HG03460 (cell line): Measurements from ENCODE around the gene LDB1.

Experiments used
- ATAC-seq: cut with Tn5 transposase; IDR thresholded peaks from one replicate; pipeline ENCODE4 v1.9.1; 2021; ENCODE audit not compliant: unreplicated experiment

Gene LDB1

GRCh38 chr10:102065561-102066398, 54.4 kb downstream of the LDB1 start:
- peak; percentile 16 for ATAC-seq

- peak; percentile 95 for ATAC-seq
Observed at GRCh38 chr10:102064868-102065560, 55.2 kb downstream of the LDB1 start, which contains the start of gene HPS6. TSS of gene HPS6 (plus strand) at chr10:102065349. CDS start at chr10:102065475, 126 bp downstream.

GRCh38 chr10:102064503-102064867, 55.7 kb downstream of the LDB1 start:
- no peak for ATAC-seq

- no peak for ATAC-seq
Observed at GRCh38 chr10:102059987-102060386, 60.2 kb downstream of the LDB1 start.
